Measurements from ENCODE around the gene HMGB4.

Gene HMGB4

DNA sequence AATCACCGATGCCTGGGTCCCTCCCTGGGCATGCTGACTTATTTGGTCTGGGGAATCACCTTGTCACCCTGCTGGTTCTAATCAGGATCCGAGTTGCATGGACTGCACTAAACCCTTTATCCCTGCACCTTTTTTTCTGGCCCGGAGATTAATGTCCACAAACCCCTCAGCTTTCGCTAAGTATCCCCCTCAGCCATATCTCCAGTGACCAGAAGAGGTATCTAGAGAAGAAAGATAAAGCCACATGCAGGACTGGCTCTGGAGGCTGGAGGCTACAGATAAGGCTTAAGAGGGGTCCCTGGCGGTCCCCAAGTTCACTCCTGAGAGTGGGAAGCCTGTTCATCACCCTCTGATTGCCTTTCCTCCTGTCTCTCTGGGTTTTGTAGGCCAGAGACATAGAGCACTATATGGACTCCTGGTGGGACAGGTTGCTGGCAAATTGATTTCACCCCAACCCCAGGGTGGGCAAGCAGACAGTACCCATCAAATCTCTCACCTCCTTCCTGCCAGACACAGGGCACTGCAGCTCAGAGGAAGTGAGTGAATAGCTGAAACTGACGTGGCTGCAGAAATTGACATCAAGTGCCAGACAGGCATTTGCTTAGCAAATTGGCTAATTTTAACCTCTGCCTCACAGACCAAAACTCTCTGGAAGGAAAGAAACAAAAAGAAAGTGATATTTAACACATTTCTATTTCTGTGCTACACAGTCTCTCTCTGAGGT, 38.8 kb downstream of the HMGB4 start:
- no peak for DNase-seq

DNA sequence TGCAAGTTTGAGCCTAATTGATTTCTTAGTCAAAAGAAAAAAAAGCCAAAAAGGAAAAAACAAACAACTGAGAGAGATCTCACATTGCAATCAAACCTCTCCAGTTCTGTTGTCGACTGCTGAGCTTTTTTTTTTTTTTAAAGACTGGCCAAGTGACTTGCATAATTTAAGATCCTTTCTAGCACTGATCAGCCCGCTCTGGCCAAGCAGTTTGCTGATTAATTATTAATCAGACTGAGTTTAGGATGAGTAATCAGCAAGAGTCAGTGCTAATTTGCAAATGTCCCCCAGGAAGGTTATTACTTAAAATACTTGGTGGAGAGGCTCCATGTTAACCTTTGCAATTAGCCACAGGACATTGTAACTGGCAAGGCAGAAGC, 39.3 kb downstream of the HMGB4 start:
- DNase-seq: no peak

DNA sequence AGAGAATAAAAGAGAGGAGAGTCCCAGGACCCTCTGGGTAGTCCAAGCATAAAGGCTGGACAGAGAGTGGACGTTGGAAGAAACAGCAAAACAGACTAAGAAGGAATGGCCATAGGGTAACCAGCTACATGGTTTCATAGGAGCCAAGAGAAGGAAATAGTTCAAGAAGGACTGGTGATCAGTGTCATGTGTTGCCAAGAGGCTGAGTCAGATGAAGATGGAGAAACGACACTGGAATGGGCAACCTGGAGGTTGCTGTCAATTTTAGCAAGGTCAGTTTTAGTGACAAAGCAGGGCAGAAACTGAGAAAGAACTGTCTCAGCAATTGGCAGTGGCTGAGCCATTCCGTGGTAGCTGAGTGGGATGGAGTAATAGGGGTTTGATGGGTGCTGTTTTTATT, 41.4 kb downstream of the HMGB4 start:
- no peak for DNase-seq

DNA sequence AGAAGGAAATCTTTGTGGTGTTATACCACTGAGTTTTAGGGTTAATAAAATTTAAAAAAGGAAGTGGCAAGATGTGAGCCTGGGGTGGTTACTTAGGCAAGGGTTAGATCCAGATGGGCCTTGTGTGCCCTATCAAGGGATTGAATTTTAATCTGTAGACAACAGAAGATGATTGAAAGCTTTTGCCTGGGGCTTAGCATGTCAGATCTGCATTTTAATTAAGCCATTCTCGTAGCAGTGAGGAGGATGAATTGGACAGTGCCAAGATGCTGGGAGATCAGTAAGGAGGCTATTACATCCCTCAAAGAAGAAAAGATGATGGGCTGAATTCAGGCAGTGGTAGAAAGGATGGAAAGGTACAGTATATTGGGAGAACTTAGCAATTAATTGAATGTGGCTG, 42.3 kb downstream of the HMGB4 start:
- no peak for DNase-seq

DNA sequence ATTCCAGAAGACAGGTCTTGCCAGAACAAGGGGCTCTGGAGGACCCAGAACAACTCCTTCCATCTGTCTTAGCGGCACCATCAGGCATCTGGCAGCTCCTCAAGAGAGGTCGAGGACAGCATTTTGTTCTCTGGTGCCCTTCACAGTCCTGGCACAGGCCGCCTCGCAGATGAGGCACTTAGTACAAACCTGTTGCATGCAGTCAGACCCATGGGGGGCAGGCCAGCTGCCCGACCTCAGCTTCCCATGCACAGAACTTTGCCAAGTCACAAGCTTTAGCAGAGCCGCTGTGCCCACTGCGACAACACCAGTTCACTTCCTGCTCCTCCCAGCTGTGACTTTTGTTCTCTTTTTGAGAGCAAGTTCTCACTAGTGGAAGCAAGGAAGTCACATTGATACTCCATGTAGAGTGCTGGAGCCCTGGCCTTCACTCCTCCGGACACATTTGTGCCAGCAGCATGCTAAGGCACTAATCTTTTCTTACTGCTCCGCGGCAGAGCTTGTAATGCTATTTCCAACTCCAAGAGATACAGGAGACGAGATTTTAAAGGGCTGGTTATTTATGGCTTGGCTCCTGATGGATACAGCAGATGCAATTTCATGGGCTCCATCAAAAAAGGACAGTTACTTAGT, 44.6 kb downstream of the HMGB4 start:
- no peak for DNase-seq
